Measurements from ENCODE around the gene RTL10.

Gene RTL10

GRCh38 chr22:19818324-19819207 is 36.1 kb downstream of the RTL10 start:
- H3K4me3 ChIP-seq, result no peak overlapping the region
- no peak overlapping the region for H3K27ac ChIP-seq

GRCh38 chr22:19816372-19817119 is 38.1 kb downstream of the RTL10 start:
- H3K27ac ChIP-seq, result no peak overlapping the region
- no peak overlapping the region for H3K4me3 ChIP-seq

- Histone ChIP-seq H3K4me3 (no peak overlapping the region), H3K27ac (no peak overlapping the region)
Observed at GRCh38 chr22:19815823-19816290, 38.8 kb downstream of the RTL10 start.

- Histone ChIP-seq H3K27ac (no peak overlapping the region), H3K4me3 (no peak overlapping the region)
Observed at GRCh38 chr22:19815093-19815822, 39.4 kb downstream of the RTL10 start.

- H3K27ac ChIP-seq, result no peak overlapping the region
- H3K4me3 ChIP-seq, result no peak overlapping the region
Observed at GRCh38 chr22:19814428-19814827, 40.2 kb downstream of the RTL10 start.

- Histone ChIP-seq H3K4me3 (no peak overlapping the region), H3K27ac (no peak overlapping the region)
Observed at GRCh38 chr22:19812910-19813309, 41.8 kb downstream of the RTL10 start.

- Histone ChIP-seq H3K4me3 (no peak overlapping the region), H3K27ac (peak overlapping the region in 2 of 21 experiments; percentile 68 to 81)
Observed at GRCh38 chr22:19811811-19812771, 42.6 kb downstream of the RTL10 start.

- Histone ChIP-seq H3K27ac (peak overlapping the region in 3 of 21 experiments; percentile 0 to 81 (median 68)), H3K4me3 (no peak overlapping the region)
Observed at GRCh38 chr22:19811211-19811621, 43.5 kb downstream of the RTL10 start.

- peak overlapping the region in 4 of 21 experiments; percentile 0 to 81 (median 36) for H3K27ac ChIP-seq
Observed at GRCh38 chr22:19810381-19811201, 44.1 kb downstream of the RTL10 start.

GRCh38 chr22:19809741-19810140 is 44.9 kb downstream of the RTL10 start:
- Histone ChIP-seq H3K27ac (peak overlapping the region in 3 of 21 experiments; percentile 5 to 81 (median 35)), H3K4me3 (no peak overlapping the region)

More at GRCh38 chr22:19810381-19811201, 44.1 kb downstream of the RTL10 start:
- no peak overlapping the region for H3K4me3 ChIP-seq

- peak overlapping the region in 2 of 21 experiments; percentile 61 to 81 for H3K27ac ChIP-seq
- H3K4me3 ChIP-seq, result no peak overlapping the region
Observed at GRCh38 chr22:19808873-19809478, 45.7 kb downstream of the RTL10 start.

GRCh38 chr22:19807914-19808872 is 46.5 kb downstream of the RTL10 start:
- no peak overlapping the region for H3K4me3 ChIP-seq
- peak overlapping the region in 2 of 21 experiments; percentile 68 to 81 for H3K27ac ChIP-seq

- peak overlapping the region in 5 of 21 experiments; percentile 7 to 81 (median 29) for H3K27ac ChIP-seq
- H3K4me3 ChIP-seq, result no peak overlapping the region
Observed at GRCh38 chr22:19807161-19807913, 47.3 kb downstream of the RTL10 start.

GRCh38 chr22:19806213-19807160 is 48.2 kb downstream of the RTL10 start:
- peak overlapping the region in 7 of 21 experiments; percentile 7 to 81 (median 68) for H3K27ac ChIP-seq

More at GRCh38 chr22:19806213-19807160, 48.2 kb downstream of the RTL10 start:
- H3K4me3 ChIP-seq, result no peak overlapping the region
